ENCODE data around the gene TARS3.

TARS3 gene

GRCh38 chr15:101618851-101619614 is 105.2 kb downstream of the TARS3 start:
- no peak overlapping the region for H3K9ac ChIP-seq (ENCODE audit: low read length in 5 of 5)
- no peaks in the 10 kb centered on the region for H3K9me3 ChIP-seq (ENCODE audit: control insufficient read depth in 5 of 5, low read length in 5 of 5)
- peaks cover 0 to 5% (median 0%) of the 10 kb centered on the region in 5 donors for H3K36me3 ChIP-seq (ENCODE audit: control insufficient read depth in 5 of 5, insufficient read depth in 5 of 5, low read length in 5 of 5)
- H3K27ac ChIP-seq (ENCODE audit: low read depth, low read length) = no peak overlapping the region
- peaks cover 5 to 41% (median 21%) of the 10 kb centered on the region in 5 donors for H3K4me1 ChIP-seq (ENCODE audit: control insufficient read depth in 5 of 5, insufficient read depth in 5 of 5, low read length in 5 of 5)
- H3K27me3 ChIP-seq (ENCODE audit: control insufficient read depth in 5 of 5, insufficient read depth in 4 of 5, low read length in 5 of 5) = peaks cover 0 to 3% (median 0%) of the 10 kb centered on the region in 5 donors
- no peak overlapping the region for H3K4me3 ChIP-seq (ENCODE audit: low read depth in 1 of 5, low read length in 5 of 5)

GRCh38 chr15:101618076-101618475 is 106.2 kb downstream of the TARS3 start:
- Histone ChIP-seq H3K36me3 (ENCODE audit: control insufficient read depth in 5 of 5, insufficient read depth in 5 of 5, low read length in 5 of 5) (peaks cover 0 to 5% (median 0%) of the 10 kb centered on the region in 5 donors), H3K4me1 (ENCODE audit: control insufficient read depth in 5 of 5, insufficient read depth in 5 of 5, low read length in 5 of 5) (peaks cover 7 to 51% (median 29%) of the 10 kb centered on the region in 5 donors), H3K9me3 (ENCODE audit: control insufficient read depth in 5 of 5, low read length in 5 of 5) (no peaks in the 10 kb centered on the region), H3K4me3 (ENCODE audit: low read depth in 1 of 5, low read length in 5 of 5) (no peak overlapping the region), H3K9ac (ENCODE audit: low read length in 5 of 5) (no peak overlapping the region), H3K27me3 (ENCODE audit: control insufficient read depth in 5 of 5, insufficient read depth in 4 of 5, low read length in 5 of 5) (peaks cover 0 to 3% (median 0%) of the 10 kb centered on the region in 5 donors), H3K27ac (ENCODE audit: low read depth, low read length) (no peak overlapping the region)

- Histone ChIP-seq H3K9me3 (ENCODE audit: control insufficient read depth in 5 of 5, low read length in 5 of 5) (no peaks in the 10 kb centered on the region), H3K36me3 (ENCODE audit: control insufficient read depth in 5 of 5, insufficient read depth in 5 of 5, low read length in 5 of 5) (peaks cover 0 to 5% (median 0%) of the 10 kb centered on the region in 5 donors), H3K27ac (ENCODE audit: low read depth, low read length) (no peak overlapping the region), H3K27me3 (ENCODE audit: control insufficient read depth in 5 of 5, insufficient read depth in 4 of 5, low read length in 5 of 5) (peaks cover 0 to 3% (median 0%) of the 10 kb centered on the region in 5 donors), H3K4me3 (ENCODE audit: low read depth in 1 of 5, low read length in 5 of 5) (no peak overlapping the region), H3K9ac (ENCODE audit: low read length in 5 of 5) (no peak overlapping the region), H3K4me1 (ENCODE audit: control insufficient read depth in 5 of 5, insufficient read depth in 5 of 5, low read length in 5 of 5) (peaks cover 7 to 57% (median 33%) of the 10 kb centered on the region in 5 donors)
Measured at GRCh38 chr15:101617390-101617965, 106.8 kb downstream of the TARS3 start.

- Histone ChIP-seq H3K9me3 (ENCODE audit: control insufficient read depth in 5 of 5, low read length in 5 of 5) (no peaks in the 10 kb centered on the region), H3K27ac (ENCODE audit: low read depth, low read length) (no peak overlapping the region), H3K9ac (ENCODE audit: low read length in 5 of 5) (peak overlapping the region in 2 of 5 donors; percentile 32 to 34), H3K27me3 (ENCODE audit: control insufficient read depth in 5 of 5, insufficient read depth in 4 of 5, low read length in 5 of 5) (peaks cover 0 to 3% (median 0%) of the 10 kb centered on the region in 5 donors), H3K4me3 (ENCODE audit: low read depth in 1 of 5, low read length in 5 of 5) (peak overlapping the region in 4 of 5 donors; percentile 19 to 49 (median 34)), H3K36me3 (ENCODE audit: control insufficient read depth in 5 of 5, insufficient read depth in 5 of 5, low read length in 5 of 5) (peaks cover 0 to 4% (median 0%) of the 10 kb centered on the region in 5 donors), H3K4me1 (ENCODE audit: control insufficient read depth in 5 of 5, insufficient read depth in 5 of 5, low read length in 5 of 5) (peaks cover 8 to 67% (median 31%) of the 10 kb centered on the region in 5 donors)
Measured at GRCh38 chr15:101615986-101616848, 108.1 kb downstream of the TARS3 start.

DNA sequence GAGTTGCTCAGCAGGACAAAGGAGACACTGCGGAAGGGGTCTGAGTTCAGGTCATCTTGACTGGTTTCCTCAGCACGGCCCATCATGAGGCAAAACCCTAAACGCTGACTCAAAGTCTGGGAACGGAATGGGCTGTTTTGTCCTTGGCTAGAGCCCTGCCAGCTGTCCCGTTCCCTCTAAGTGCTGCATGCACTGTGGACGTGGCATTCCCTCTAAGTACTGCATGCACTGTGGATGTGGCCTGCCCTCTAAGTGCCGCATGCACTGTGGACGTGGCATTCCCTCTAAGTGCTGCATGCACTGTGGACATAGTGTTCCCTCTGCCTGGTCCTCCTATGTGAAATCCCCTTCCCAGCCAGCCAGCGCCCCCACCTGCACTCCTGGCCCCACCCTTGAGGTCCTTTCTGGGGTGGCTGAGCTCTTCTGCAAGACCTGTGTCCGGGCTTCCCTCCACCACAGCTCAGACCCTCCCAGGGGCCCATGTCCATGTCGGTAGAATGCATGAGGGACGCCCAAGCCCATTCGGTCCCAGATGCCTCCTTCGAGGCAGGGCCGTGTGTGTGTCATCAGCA is 108.8 kb downstream of the TARS3 start:
- H3K9ac ChIP-seq (ENCODE audit: low read length in 5 of 5) = no peak overlapping the region
- H3K4me3 ChIP-seq (ENCODE audit: low read depth in 1 of 5, low read length in 5 of 5) = peak overlapping the region in 2 of 5 donors; percentile 19 to 32
- no peaks in the 10 kb centered on the region for H3K9me3 ChIP-seq (ENCODE audit: control insufficient read depth in 5 of 5, low read length in 5 of 5)
- H3K27me3 ChIP-seq (ENCODE audit: control insufficient read depth in 5 of 5, insufficient read depth in 4 of 5, low read length in 5 of 5) = peaks cover 0 to 3% (median 0%) of the 10 kb centered on the region in 5 donors
- peaks cover 8 to 67% (median 31%) of the 10 kb centered on the region in 5 donors for H3K4me1 ChIP-seq (ENCODE audit: control insufficient read depth in 5 of 5, insufficient read depth in 5 of 5, low read length in 5 of 5)
- H3K36me3 ChIP-seq (ENCODE audit: control insufficient read depth in 5 of 5, insufficient read depth in 5 of 5, low read length in 5 of 5) = peaks cover 0 to 4% (median 0%) of the 10 kb centered on the region in 5 donors
- no peak overlapping the region for H3K27ac ChIP-seq (ENCODE audit: low read depth, low read length)

DNA sequence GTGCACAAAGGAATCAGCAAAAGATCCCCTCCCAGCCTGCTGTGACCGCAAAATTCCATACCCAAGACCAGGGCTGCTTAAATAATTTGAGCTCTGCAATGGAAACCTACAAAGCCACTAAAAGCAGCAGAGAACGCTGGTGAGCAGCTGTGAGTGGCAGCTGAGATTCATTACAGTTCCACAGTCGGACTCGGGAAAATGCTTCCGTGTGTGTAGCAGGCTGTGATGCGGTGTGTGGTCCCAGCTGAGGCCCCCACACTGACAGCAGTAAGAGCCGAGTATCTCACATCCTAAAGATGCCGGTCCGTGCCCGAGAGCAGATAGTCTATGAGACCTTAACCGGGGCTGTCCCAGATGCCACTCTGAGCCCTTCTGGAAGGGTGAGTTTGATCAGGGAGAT is 109.5 kb downstream of the TARS3 start:
- peaks cover 0 to 3% (median 0%) of the 10 kb centered on the region in 5 donors for H3K27me3 ChIP-seq (ENCODE audit: control insufficient read depth in 5 of 5, insufficient read depth in 4 of 5, low read length in 5 of 5)
- H3K4me1 ChIP-seq (ENCODE audit: control insufficient read depth in 5 of 5, insufficient read depth in 5 of 5, low read length in 5 of 5) = peaks cover 8 to 67% (median 31%) of the 10 kb centered on the region in 5 donors
- peaks cover 0 to 4% (median 0%) of the 10 kb centered on the region in 5 donors for H3K36me3 ChIP-seq (ENCODE audit: control insufficient read depth in 5 of 5, insufficient read depth in 5 of 5, low read length in 5 of 5)
- no peak overlapping the region for H3K27ac ChIP-seq (ENCODE audit: low read depth, low read length)
- no peaks in the 10 kb centered on the region for H3K9me3 ChIP-seq (ENCODE audit: control insufficient read depth in 5 of 5, low read length in 5 of 5)
- no peak overlapping the region for H3K4me3 ChIP-seq (ENCODE audit: low read depth in 1 of 5, low read length in 5 of 5)
- no peak overlapping the region for H3K9ac ChIP-seq (ENCODE audit: low read length in 5 of 5)

DNA sequence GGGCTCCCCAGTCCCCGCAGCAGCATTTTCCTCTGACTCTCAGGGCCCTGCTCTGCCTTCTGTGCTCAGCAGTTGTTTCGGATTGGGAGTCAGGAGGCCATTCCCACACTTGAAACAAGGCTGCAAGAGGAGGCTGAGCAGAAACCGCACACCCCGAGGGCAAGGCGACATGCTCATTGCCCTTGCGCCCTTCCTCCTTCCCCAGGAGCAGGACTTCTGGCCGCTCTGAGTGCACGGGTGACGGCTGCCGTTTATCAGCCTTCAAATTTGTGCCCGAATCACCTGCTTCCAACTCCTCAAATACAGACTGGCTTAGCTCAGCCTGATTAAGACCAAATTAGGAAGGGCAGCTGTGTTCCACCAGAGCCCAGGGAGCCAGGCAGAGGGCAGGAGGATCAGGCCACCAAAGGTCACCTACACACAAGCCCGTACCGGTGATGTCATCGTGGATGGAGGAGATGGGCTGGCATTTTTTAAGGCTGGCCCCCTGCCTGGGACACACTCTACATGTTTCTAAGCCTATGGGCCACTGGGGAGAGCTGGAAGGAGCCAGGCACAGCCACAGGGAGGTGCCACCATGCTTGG is 110.2 kb downstream of the TARS3 start:
- Histone ChIP-seq H3K9ac (ENCODE audit: low read length in 5 of 5) (no peak overlapping the region), H3K27ac (ENCODE audit: low read depth, low read length) (no peak overlapping the region), H3K4me1 (ENCODE audit: control insufficient read depth in 5 of 5, insufficient read depth in 5 of 5, low read length in 5 of 5) (peaks cover 8 to 67% (median 31%) of the 10 kb centered on the region in 5 donors), H3K4me3 (ENCODE audit: low read depth in 1 of 5, low read length in 5 of 5) (no peak overlapping the region), H3K27me3 (ENCODE audit: control insufficient read depth in 5 of 5, insufficient read depth in 4 of 5, low read length in 5 of 5) (peaks cover 0 to 3% (median 0%) of the 10 kb centered on the region in 5 donors), H3K36me3 (ENCODE audit: control insufficient read depth in 5 of 5, insufficient read depth in 5 of 5, low read length in 5 of 5) (no peaks in the 10 kb centered on the region), H3K9me3 (ENCODE audit: control insufficient read depth in 5 of 5, low read length in 5 of 5) (no peaks in the 10 kb centered on the region)

- H3K4me1 ChIP-seq (ENCODE audit: control insufficient read depth in 5 of 5, insufficient read depth in 5 of 5, low read length in 5 of 5) = peaks cover 8 to 67% (median 31%) of the 10 kb centered on the region in 5 donors
- no peak overlapping the region for H3K4me3 ChIP-seq (ENCODE audit: low read depth in 1 of 5, low read length in 5 of 5)
- no peaks in the 10 kb centered on the region for H3K36me3 ChIP-seq (ENCODE audit: control insufficient read depth in 5 of 5, insufficient read depth in 5 of 5, low read length in 5 of 5)
- no peak overlapping the region for H3K9ac ChIP-seq (ENCODE audit: low read length in 5 of 5)
- H3K27me3 ChIP-seq (ENCODE audit: control insufficient read depth in 5 of 5, insufficient read depth in 4 of 5, low read length in 5 of 5) = peaks cover 0 to 3% (median 0%) of the 10 kb centered on the region in 5 donors
- no peak overlapping the region for H3K27ac ChIP-seq (ENCODE audit: low read depth, low read length)
- no peaks in the 10 kb centered on the region for H3K9me3 ChIP-seq (ENCODE audit: control insufficient read depth in 5 of 5, low read length in 5 of 5)
Measured at GRCh38 chr15:101613130-101614000, 110.9 kb downstream of the TARS3 start.

All from subcutaneous abdominal adipose tissue (tissue), 5 donors.